HG02884 (cell line): ENCODE measurements around the gene OVOL2.
"Not testable (repeated sequence)": the region's sequence is repeated elsewhere in the genome, so short reads cannot be mapped to it uniquely, and the experiment has no call there.

Experiments
- ATAC-seq: cut with Tn5 transposase; IDR thresholded peaks from one replicate; pipeline ENCODE4 v1.9.1; 2021; ENCODE audit warnings: mild to moderate bottlenecking, moderate library complexity; ENCODE audit not compliant: unreplicated experiment

Gene OVOL2

DNA sequence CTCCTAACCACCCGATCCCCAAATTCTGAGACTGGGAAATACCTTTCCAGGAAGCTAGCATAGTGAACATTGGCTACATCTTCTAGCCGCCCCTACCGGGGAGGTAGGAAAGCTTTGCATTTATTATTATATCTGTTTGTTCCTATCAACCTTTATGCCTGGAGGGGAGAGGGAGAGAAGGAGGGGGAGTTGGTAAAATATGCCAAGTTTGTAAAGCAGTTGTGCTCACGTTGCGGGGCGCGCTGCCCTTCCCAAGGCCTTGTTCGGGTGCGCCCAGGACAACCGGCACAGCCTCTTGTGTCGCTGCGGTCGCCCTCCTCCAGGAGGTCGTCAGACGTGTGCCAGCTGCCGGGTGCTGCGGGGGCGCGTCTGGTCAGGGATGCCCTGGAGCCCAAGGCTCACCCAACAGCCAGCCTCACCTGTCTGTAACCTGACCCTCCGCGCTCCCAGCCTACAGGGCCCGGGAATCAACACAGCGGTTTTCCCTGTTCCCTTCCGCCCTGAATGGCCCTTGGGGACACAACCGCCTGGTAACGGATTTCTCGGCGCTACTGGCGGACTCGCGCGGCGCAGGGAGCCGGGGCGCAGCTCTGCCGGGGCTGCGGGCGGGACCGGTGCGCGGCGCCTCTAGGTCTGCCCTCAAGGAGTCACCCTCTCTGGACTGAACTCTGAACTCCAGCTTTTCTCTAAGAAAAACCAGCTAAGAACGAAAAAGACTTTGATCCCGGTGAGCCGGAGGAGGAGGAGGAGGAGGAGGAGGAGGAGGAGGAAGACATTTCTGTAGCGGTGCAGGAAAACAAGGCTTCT is 1.1 kb upstream of the OVOL2 start:
- ATAC-seq: no peak

DNA sequence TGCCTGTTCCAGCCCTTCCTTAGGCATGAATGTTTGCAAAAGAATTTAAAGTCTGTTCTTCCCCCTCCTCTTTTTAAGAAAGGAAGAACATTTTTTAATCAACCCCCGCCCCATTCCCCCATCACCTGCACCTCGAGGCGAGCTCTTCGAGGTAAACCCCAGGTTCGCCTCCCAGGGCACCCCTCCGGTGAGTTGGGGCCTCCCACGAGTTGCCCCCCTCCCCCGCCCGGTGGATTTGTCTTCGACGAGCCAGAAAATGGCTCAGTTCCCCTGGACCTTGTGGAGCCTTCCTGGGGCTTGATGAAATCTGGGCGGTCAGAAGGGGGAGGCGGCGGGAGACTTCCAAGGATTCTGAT is 256 bp upstream of the OVOL2 start:
- no peak for ATAC-seq

DNA sequence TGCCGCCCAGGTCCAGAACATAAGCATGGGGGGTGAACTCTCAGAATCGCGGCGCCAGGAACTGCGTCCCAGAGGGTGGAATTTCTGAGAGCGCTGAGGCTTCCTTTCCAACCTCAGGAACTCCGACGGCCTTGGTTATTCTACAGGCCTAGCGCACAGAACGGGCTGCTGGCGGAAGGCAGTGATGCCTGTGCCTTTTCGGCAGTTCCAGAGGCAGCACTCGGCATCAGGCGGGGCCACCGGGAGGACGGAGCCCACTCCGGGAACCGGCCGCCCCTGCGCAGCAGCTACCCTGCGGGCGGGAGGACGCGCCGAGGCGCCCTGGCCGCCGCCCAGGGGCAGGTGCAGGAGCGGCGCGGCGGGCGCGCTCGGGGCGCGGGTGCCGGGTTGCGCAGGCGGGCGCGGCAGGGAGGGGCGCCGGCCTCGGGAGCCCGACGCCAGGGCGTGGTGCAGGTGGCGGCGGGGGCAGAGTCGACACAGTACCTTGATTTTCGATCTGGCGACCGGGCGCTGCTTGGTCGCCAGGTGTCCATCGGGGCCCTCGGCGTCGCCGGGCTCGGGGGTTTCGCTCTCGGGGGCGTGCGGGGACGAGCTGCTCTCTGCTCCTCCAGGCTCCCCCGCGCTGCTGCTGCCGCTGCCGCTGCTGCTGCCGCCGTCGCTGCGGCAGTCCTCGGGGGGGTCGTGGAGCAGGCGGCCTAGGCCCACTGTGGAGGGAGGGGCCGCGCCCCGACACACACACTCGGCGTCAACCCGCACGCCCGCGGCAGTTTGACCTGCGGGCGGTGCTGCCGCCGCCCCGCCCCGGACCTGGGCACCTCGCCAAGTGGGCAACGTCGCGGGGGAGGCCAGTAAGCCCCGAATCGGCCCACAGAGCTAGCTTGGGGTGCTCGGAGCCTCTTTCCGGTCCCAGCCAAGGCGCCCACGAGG is 1.3 kb downstream of the OVOL2 start:
- ATAC-seq: no peak

DNA sequence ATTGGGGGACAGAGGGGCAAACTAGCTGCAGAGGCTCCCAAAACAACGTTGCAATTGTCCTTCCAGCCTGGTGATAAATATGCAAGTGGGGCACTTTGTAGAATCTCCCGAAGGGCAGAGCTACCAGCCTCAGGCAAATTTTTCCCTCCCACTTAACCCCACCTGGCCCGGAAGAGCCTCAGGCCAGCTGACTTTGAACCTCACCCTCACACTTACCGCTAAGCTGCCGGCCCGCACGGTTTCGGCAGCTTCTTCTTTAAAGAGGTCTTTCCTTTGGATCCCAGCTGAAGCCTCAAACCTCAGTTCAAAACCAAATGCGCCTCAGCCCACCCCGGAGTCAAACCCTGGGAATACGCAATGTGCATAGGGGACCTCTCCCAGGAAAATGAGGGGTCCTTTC is 2.5 kb downstream of the OVOL2 start:
- no peak for ATAC-seq

DNA sequence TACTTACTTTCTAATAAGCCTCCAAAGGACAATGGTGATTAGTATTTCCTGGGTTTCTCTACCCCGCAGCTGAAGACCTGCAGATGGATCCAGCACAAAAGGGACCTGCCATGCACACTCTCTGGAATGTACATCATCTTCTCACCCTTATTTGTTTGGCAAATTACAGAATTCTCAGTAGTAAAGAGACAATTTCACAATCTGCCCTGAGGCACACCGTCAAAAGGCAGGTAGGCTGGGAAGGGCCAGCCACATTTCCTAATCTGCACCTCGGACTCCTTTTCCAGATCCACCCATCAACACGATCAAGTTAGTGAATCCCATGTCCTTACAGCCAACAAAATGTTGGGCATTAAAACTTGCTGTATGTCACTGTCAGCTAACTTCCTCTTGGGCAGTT is 4.9 kb downstream of the OVOL2 start:
- ATAC-seq: no peak

DNA sequence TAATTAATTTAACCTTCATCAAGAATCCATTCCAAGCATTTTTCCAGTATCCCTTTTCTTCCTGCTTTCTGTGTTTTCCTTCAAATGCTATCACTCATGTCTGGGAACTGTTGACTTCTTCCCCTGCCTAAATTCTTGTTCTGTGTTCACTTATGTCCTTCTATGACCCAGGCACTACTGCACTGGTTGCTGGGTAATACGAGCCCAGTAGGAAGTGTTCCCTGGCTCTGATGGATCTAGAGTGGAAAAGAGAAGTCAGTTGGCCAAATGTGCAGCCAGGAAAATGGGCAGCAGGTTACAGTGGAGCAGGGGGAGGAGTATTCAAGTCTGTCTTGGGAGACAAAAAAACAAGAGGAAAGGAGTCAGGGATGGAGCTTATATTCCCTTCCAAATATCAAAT is 7.1 kb downstream of the OVOL2 start:
- ATAC-seq: no peak

DNA sequence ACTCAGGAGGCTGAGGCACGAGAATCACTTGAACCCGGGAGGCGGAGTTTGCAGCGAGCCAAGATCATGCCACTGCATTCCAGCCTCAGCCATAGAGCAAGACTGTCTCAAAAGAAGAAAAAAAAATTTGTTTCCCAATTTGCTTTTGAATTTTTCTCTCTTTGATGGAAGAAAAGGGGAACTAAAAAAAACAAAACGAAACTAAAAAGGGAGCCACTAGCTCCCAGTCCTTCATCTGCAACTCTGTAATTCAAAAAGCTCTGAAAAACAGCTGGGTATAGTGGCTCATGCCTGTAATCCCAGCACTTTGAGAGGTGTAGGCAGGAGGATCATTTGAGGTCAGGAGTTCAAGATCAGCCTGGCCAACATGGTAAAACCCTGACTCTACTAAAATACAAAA is 9.5 kb downstream of the OVOL2 start:
- ATAC-seq: no peak

DNA sequence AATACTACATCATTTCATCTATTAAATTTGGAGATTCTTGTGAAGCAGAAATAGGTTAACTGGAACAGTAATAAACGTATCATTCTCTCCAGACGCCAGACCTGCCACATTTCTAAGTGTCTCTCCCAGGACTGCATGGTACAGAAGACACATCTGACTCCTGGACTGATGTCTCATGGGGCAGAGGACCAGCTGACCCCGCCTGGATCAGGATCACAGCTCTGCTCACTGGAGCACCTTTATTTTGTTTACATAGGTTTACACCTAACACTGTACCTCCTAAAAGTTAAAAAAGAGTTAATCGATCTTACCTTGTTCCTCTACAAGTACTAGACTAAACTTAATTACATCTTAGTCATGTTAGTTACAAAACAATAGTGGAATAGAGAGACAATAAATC is 11.2 kb downstream of the OVOL2 start:
- ATAC-seq: no peak

DNA sequence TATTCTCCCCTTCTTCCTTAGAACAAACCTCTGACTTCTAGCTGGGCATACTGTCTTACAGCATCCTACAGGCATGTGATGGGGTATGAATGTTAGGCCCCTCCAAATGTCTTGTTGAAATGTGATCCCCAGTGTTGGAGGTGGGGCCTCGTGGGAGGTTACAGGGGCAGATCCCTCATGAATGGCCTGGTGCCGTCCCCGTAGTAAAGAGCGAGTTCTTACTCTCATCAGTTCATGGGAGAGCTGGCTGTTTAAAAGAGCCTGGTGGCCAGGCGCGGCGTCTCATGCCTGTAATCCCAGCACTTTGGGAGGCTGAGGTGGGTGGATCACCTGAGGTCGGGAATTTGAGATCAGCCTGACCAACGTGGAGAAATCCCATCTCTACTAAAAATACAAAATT is 15.5 kb downstream of the OVOL2 start:
- ATAC-seq: no peak

DNA sequence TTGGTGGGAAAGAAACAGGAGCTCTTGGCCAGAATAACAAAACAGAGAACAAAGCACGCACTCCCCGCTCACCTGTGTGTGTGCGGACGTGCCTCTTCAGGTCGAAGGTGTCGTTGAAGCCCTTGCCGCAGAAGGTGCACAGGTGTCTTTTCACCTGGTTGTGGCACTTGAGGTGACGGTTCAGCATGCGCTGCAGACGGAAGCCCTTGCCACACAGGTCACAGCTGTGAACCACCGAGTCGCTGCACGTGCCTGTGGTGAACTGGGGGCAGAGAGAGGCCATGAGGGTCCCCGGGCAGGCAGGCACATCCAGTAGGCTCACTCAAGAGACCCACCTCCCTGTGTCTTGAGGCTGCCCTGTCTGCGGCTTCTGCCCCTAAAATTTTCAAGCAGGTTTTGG is 16.3 kb downstream of the OVOL2 start:
- ATAC-seq: no peak

DNA sequence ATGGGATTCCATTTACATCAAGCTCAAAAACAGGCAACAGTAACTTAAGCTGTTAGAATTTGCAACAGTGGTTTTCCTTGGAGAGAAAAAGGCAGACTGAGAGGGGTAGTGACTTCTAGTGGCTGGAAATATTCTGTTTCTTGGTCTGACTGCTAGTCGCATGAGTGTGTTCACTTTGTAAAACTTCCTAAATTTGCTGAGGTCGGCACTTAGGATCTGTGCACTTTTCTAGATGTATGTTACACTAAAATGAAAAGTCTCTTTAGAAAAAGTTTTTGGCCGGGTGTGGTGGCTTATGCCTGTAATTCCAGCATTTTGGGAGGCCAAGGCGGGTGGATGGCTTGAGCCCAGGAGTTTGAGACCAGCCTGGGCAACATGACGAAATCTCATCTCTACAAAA is 18.7 kb downstream of the OVOL2 start:
- ATAC-seq: no peak

DNA sequence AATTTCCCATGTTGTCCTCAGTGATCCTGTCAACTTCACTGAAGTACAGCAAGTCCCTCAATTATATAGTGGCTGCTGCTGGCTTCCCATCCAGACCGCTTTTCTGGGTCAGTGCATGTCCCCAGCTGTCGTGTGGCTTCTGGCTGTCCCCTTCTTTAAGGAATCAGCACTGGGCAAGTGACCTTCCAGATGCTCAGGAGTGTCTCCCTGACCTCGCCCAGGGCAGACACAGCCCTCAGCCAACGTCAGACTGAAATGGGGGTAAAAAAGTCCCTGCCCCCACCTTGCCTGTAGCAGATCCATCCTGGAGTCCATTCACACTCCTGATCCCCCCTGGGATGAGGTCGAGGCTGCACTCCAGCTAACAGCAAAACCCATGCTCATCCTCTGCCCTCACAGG is 23.7 kb downstream of the OVOL2 start:
- no peak for ATAC-seq

DNA sequence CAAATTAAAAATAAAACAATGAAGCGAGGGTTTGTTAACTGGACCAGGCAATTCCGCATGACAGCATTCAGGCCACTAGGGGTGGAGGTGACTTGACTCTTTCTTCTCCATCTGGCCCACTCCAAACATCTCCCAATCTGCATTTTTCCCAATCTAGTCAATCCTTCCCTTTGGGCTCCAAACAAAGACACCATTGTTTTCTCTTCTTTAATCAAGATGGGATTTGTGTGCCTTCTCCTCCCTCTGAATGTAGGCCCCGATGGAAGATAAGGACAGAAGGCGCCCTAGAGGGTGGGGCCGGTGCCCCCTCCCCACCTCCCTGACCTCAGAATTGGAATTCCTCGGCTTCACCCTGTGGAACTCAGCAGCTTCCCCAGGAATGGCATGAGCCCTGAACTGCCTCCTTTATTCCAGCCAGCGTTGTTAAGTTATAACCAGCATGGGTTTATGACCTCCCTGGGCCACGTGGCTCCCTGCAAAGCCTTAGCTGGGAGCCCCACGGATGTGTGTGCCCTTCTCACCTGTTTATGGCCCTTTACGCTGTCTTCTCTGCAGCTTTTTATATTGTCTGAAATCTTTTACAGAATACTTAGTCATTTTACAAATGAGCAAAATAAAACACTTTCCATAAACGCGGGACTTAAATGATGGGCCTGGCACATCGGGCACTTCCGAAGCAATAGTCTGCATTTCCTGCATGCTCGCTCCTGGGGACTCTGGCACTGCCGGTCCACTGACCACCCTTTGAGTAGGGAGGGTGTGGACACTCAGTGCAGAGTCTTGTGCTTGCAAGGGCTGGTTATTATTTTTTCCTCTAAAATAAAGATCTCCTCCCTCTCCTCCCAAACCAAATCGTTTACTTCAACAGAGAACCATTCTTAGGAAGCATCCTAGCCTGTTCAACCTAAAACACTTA is 24.5 kb downstream of the OVOL2 start:
- ATAC-seq: no peak

DNA sequence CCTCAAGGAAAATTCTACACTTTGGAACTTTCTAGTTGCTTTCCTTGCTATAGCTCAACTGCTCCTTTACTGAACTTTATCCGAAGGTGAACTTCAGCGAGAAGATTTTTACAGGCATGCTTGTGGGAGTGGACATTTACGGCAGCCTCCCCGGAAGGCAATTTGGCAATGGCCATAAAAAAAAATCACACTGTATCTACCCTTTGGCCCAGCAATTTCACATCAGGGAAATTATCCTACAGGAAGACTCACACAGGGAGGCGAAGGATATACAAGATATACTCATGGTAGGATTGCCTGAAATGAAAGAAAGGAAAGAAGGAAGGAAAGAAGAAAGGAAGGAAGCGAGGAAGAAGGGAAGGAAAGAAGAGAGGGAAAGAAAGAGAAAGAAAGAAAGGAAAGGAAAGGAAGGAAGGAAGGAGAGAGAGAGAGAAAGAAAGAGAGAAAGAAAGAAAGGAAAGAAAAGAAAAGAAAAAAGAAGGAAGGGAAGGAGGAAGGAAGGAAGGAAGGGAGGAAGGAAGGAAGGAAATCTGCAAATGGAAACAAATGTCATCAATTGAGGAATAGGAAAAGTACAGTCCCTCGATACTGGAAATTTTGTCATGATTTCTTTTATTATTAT is 25.7 kb downstream of the OVOL2 start:
- ATAC-seq: no peak

DNA sequence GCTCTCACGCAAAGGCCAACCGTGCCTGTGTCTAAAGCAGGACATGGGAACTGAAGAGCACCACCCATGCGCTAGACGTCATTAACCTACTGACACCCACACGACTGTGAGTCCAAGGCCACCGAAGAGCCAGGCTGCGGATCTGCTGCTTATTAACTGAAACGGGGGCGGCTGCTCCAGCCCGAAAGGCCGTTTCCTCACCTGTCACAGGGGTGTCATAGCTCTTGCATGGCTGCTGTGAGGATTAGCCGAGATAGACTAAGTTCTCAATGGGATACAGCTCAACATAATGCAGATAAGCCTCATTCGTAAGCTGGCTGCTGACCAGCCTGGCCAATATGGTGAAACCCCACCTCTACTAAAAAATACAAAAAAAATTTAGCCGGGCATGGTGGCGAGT is 26.7 kb downstream of the OVOL2 start:
- ATAC-seq: no peak

DNA sequence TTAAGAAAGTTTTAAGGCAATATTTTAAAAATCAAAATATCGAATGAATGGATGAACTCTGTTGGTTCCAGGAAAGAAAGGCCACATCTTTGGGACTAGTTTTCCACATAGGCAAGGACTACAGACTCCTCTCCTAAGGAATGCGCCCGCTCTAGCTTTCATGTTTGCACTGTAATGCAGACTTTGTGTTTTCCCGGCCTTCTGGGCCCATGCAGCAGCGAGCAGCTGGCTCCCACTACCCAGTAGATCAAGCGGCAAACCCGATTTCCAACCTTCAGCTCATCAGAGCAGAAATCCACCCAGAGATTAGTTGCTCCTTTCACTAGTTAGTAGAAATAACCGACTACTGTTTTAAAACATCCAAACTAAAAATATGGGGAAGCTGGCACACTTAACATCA is 27.7 kb downstream of the OVOL2 start:
- no peak for ATAC-seq

DNA sequence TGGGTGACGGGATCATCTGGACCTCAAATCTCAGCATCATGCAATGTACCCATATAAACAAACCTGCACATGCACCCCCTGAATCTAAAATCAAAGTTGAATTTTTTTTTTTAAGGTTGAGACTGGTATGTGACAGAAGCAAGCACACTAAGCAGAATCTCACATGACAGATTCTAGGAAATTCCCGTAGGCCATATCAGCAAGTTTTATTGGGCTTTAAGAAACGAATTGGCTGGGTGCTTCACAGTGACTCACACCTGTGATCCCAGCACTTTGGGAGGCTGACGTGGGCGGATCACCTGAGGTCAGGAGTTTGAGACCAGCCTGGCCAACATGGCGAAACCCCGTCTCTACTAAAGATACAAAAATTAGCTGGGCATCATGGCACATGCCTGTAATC is 30.7 kb downstream of the OVOL2 start:
- not testable (repeated sequence) for ATAC-seq

DNA sequence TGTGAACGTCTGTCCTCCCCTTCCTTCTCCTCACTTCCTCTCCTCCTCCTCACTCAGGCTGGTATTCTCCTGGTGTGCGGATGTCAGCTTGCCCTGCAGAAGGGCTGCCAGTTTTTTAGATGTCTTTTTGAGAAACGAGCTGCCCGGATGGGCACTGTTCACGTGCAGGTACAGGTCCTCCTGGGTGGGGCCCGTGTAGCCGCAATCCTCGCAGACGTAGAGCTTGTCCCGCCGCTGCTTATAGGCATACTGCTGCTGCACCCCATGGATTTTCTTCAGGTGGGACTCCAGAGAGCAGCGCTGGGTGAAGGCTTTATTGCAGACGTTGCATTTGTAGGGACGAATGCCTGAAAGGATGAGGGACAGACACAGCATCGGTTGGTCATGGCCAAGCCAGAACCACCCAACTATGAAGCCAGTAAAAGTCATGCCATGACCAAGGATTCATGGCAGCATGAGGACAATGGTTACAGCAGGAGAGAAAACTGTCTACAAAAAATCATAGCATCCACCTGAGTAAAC is 33.0 kb downstream of the OVOL2 start:
- no peak for ATAC-seq

DNA sequence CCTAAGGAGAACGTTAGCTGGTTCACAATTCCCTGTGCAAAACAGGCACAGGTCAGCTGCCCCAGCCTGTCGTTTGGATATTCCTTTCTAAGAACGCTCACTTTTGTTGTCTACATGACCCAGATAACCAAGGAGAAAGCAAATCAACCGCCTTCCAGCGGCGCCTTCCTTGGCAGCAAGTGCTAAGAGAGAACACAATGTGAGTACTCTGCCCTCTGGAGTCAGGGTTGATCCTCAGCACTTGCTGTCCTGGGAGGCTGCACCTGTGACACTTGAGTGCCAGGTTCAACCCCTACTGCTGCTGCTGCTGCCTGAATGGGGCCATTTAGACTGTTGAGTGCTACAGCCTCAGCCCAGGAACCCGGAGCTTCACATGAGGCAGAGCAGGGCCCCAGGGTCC is 36.8 kb downstream of the OVOL2 start:
- no peak for ATAC-seq

DNA sequence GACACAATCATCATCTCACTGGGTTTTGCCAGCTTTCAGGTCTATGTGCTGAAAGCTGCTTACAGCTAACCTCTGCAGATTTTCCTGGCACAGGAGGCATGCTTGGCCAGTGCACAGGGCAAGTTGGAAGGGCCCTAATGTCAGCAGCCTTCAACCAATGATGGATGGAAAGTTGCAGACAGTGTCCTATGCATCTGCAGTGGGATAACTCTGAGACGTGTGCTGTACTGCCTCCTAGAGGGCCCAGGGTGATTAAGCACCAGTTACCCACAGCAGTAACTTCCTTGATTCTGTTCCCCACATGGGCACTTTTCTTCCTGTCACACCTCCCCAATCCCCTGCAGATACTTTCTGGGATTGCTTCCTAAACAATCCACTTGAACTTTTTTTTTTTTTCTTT is 38.6 kb downstream of the OVOL2 start:
- peak; percentile 54 for ATAC-seq

DNA sequence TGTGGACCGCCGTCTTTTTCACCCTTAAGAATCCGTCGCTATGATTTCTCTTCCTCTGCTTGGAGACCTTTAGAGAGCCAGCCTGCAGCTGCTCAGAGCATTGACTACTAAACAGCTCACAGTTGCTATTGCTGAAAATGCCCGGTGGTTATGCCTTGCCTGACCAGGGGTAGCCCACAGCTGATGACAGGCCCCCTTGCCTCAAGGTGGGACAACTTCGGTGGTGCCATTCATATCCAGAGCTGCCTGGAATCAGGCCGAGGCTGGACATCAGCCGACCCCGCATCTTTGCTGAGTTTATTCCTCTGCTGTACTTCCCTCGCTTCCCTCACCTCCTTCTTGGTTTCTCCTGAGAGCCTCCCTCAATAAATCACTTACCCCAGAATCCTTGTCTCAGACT is 39.6 kb downstream of the OVOL2 start:
- ATAC-seq: no peak
